Aorta (tissue), 5 donors: ENCODE measurements around the gene AGAP1. TPM values are rescaled to one million over a fixed set of nuclear protein-coding genes. Genes with fewer than 3 reads are reported as not detected.

Experiments used
- ATAC-seq: fragments of 200-7000 bp; cut with Tn5 transposase; one replicate; pipeline ENCODE4 v1.9.1; 2022; ENCODE audit warnings: moderate library complexity; ENCODE audit not compliant: low FRiP score
- DNase-seq, 2 donors: peaks; one replicate each; pipeline ENCODE4 v3.0.0-alpha.2; 2020
- H3K27ac ChIP-seq, 2 donors: one replicate each; pipeline ENCODE4 v1.5.1; 2013; ENCODE audit warnings: low read length in 2 of 2, mild to moderate bottlenecking in 2 of 2, moderate library complexity in 2 of 2, control low read depth in 1 of 2, inconsistent platforms in 1 of 2, low read depth in 1 of 2
- H3K27me3 ChIP-seq, 2 donors: one replicate each; pipeline ENCODE4 v1.6.1; 2013; ENCODE audit warnings: control low read depth in 1 of 2, low read length in 1 of 2, mild to moderate bottlenecking in 1 of 2, moderate library complexity in 1 of 2; ENCODE audit not compliant: insufficient read depth in 2 of 2, control insufficient read depth in 1 of 2
- H3K36me3 ChIP-seq, 2 donors: one replicate each; pipeline ENCODE4 v1.6.1; 2013; ENCODE audit warnings: control low read depth in 1 of 2, low read length in 1 of 2, mild to moderate bottlenecking in 1 of 2; ENCODE audit not compliant: insufficient read depth in 2 of 2, control insufficient read depth in 1 of 2
- H3K4me1 ChIP-seq, 2 donors: one replicate each; pipeline ENCODE4 v1.6.1; 2013; ENCODE audit warnings: low read length in 2 of 2, control low read depth in 1 of 2, mild to moderate bottlenecking in 1 of 2, moderate library complexity in 1 of 2; ENCODE audit not compliant: insufficient read depth in 2 of 2, control insufficient read depth in 1 of 2
- H3K4me3 ChIP-seq, 2 donors: one replicate each; pipeline ENCODE4 v1.5.1; 2013; ENCODE audit warnings: low read length in 2 of 2, control low read depth in 1 of 2, mild to moderate bottlenecking in 1 of 2
- H3K9me3 ChIP-seq: one replicate; pipeline ENCODE4 v1.6.1; 2013; ENCODE audit warnings: mild to moderate bottlenecking, low read length; ENCODE audit not compliant: control insufficient read depth
- WGBS, 2 donors: extraction: QIAGEN DNeasy Blood & Tissue Kit; methylation state at CpG; one replicate each; pipeline ENCODE4 v1.1.7; 2013; 5-methylcytosine and 5-hydroxymethylcytosine counted together
- intact Hi-C, 2 donors: fragments of 100-400 bp; cut with DNase I; formaldehyde crosslinking; loops; one replicate each; pipeline versions ENCODE4 v1.14.2 to v1.15.0; 2022
- polyA plus RNA-seq, 2 donors: library from polyadenylated mRNA; stranded (reverse); fragments of 200-250 nt; gene quantifications; one replicate each; pipeline ENCODE4 v1.2.3, GENCODE V29; 2013
- total RNA-seq, 2 donors: library from RNA; stranded (reverse); fragmentation: NEBNext Ultra II Directional; extraction: Animal tissue kit (Norgen Biotek cat#: 25700); gene quantifications; one replicate each; pipeline ENCODE4 v1.2.1, GENCODE V29; 2021
- donor health status: healthy with polysubstance abuse.
- donor health status: Bipolar disorder and iron deficiency.
- donor health status: DM: no; HTN: no; CAD: no.
- donor health status: DM: no; HTN: no; CAD: no.
- donor health status: DM: yes; HTN: yes; CAD: no.

AGAP1 gene
- total and polyA plus RNA-seq, 4 donors, result 3.0 to 32.7 (median 12.7) TPM

DNA sequence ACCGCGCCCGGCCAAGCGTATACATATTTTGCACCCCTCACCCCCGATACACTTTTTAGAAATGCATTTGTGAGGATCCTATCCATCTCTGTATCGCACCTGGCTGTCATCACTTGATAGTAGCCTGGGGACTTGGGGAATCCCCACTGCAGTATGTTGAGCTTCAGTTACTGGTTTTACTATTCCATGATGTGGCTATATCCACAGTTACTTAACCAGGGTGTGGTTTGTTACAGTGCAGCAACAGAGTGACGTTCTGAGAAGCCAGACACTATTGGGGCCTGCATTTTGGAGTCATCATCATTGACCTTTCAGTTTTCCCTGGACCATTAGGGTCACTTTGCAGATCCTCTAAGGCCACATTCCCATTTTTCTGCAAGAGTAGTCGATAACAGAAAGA is 212.7 kb downstream of the AGAP1 start:
- H3K4me1 ChIP-seq, result no peaks in the 10 kb centered on the region
- H3K36me3 ChIP-seq, result no peaks in the 10 kb centered on the region
- WGBS, 2 donors, result 96 to 97% methylated on average over 8 of the region's 8 CpGs
- H3K27me3 ChIP-seq, result no peaks in the 10 kb centered on the region
- intact Hi-C loops, result no loop called here
- no peak overlapping the region for H3K4me3 ChIP-seq
- DNase-seq, result no peak
- no peaks in the 10 kb centered on the region for H3K9me3 ChIP-seq
- H3K27ac ChIP-seq, result no peak overlapping the region
- ATAC-seq, result no peak

DNA sequence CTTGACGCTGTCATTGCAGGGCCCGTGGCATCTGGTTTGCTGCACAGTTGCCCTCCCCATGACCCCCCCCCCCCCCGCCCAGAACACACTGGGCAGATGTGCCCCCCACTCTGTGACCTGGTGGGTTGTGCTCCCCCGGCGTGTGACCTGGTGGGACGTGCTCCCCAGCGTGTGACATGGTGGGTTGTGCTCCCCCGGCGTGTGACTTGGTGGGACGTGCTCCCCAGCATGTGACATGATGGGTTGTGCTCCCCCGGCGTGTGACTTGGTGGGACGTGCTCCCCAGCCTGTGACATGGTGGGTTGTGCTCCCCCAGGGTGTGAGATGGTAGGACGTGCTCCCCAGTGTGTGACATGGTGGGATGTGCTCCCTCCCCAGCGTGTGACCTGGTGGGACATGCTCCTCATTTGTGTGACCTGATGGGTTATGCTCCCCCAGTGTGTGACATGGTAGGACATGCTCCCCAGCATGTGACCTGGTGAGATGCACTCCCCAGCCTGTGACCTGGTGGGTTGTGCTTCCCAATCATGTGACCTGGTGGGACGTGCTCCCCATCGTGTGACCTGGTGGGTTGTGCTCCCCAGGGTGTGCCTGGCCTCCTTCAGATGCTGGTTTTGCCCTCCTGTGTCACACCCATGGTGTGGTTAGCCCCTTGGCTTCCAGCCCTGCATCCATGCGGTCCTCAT is 213.7 kb downstream of the AGAP1 start:
- Histone ChIP-seq H3K36me3 (no peaks in the 10 kb centered on the region), H3K9me3 (no peaks in the 10 kb centered on the region), H3K4me1 (no peaks in the 10 kb centered on the region), H3K4me3 (no peak overlapping the region), H3K27ac (no peak overlapping the region), H3K27me3 (no peaks in the 10 kb centered on the region)
- DNase-seq (no peak), ATAC-seq (no peak)
- 93 to 94% methylated on average over 15 to 18 of the region's 18 CpGs for WGBS, 2 donors
- intact Hi-C loops, result no loop called here

DNA sequence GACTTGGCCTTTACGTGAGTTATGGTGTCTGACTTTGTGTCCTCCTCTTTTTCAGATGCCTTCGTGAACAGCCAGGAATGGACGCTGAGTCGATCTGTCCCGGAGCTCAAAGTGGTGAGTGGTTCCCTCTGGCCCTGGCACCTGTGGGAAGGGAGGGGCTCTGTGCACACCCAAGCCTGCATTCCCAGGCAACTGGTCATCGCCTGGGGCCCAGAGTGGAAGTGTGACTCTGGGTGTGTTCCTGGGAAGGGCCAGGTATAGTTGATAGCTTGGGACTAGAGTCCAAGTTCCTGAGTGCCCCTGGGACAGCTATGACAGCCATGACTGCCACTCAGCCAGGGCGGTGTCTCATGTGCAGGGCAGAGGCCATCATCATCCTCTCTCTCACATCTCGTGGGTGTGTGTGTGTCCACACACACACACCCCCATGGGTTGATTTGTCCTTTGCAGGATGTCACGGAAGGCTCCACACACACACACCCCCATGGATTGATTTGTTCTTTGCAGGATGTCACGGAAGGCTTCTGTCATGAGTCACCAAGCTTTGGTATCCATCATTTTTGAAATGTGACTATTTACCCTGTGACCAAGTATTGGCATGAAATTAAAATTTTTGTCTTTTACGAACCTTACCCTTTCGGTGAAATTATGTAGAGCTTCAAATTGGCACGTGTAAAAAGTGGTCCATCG is 215.4 kb downstream of the AGAP1 start:
- no peak overlapping the region for H3K4me3 ChIP-seq
- no peaks in the 10 kb centered on the region for H3K36me3 ChIP-seq
- no peaks in the 10 kb centered on the region for H3K4me1 ChIP-seq
- WGBS, 2 donors, result 86 to 87% methylated on average over 14 of the region's 14 CpGs
- ATAC-seq (no peak), DNase-seq (no peak)
- H3K9me3 ChIP-seq, result no peaks in the 10 kb centered on the region
- intact Hi-C loops, result no loop called here
- H3K27ac ChIP-seq, result no peak overlapping the region
- no peaks in the 10 kb centered on the region for H3K27me3 ChIP-seq

DNA sequence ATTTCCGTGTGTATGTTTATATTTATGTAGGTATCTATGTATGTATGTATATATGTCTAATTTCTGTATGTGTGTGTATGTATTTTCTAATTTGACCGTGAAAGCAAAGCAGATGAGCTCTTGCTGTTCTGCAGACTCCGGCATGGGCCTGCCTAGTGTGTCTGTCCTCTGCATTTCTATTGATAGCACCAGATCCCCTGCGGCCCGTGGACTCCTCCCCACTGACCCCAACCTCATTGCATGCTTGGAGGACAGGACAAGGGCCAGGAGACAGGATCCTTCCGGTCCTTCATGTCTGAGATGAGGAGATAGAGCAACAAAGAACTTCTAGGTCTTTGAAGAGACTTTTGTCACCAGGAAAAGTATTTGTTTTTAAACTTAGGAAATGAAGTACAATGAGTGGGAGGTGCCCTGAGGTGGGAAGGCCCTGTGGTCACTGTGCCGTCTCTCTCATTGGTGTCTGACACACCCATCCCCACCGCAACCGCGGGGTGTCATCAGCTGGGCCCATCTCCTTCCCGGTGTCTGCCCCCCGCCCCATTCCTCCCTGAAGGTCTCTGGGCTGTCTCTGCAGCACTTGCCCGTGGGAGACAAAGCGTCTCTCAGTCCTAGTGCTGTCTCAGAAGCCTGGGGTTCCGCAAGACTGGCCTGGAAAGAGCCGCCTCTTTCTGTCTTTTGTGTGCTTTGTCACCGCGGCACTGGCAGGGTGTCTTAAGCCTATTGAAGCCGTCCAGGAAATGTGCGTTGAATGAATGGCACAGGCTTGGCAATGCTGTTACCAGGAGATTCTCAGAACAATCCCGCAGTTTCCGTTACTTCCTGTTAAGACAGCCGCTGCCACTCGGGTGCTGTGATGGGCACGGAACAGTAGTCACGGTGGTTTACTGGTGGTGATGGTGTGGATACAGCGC is 216.4 kb downstream of the AGAP1 start:
- H3K4me1 ChIP-seq, result no peaks in the 10 kb centered on the region
- no peaks in the 10 kb centered on the region for H3K36me3 ChIP-seq
- 93% methylated on average over 27 of the region's 27 CpGs for WGBS, 2 donors
- no peaks in the 10 kb centered on the region for H3K9me3 ChIP-seq
- DNase-seq, result no peak
- H3K4me3 ChIP-seq, result no peak overlapping the region
- ATAC-seq, result no peak
- no peak overlapping the region for H3K27ac ChIP-seq
- intact Hi-C loops, result no loop called here
- H3K27me3 ChIP-seq, result no peaks in the 10 kb centered on the region

DNA sequence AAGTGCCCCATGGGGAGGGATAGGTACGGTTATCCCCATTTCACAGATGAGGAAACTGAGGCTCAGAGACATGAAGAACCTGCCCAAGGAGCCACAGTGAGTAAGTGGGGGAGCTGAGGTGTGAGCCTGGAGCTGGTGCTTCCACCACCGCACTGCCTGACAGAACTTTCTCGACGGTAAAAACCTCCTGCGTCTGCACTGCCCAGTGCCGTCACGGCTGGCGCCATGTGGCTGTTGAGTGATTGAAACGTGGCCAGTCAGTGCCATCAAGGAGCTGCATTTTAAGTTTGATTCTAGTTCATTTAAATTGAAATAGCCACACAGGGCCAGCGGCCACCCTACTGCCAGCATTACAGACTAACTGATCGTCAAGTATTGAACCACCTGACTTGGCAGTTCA is 217.1 kb downstream of the AGAP1 start:
- Histone ChIP-seq H3K9me3 (no peaks in the 10 kb centered on the region), H3K27ac (no peak overlapping the region), H3K4me3 (no peak overlapping the region), H3K36me3 (no peaks in the 10 kb centered on the region), H3K27me3 (no peaks in the 10 kb centered on the region), H3K4me1 (no peaks in the 10 kb centered on the region)
- intact Hi-C loops, result no loop called here
- 94 to 96% methylated on average over 11 of the region's 11 CpGs for WGBS, 2 donors
- DNase-seq, result no peak
- ATAC-seq, result no peak

DNA sequence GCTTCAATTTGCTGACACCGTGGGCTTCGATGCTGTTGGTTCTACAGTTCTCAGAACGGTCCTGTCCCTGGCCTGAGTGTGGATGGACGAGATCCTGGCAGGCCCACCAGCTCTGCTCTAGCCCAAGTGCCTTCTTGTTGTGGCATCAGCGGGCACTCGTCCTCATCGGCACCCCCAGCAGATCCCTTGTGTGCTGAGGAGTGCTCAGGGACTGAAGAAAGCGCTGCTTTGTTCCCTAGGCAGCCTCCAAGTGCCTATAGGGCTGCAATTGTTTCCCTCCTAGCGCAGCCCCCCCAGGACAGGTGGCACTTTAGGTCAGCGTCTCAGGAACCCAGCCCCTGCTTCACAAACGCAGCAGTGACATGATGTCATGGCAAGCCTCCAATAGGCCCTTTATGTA is 217.7 kb downstream of the AGAP1 start:
- ATAC-seq (no peak), DNase-seq (no peak)
- Histone ChIP-seq H3K9me3 (no peaks in the 10 kb centered on the region), H3K27ac (no peak overlapping the region), H3K4me3 (no peak overlapping the region), H3K27me3 (no peaks in the 10 kb centered on the region), H3K36me3 (no peaks in the 10 kb centered on the region), H3K4me1 (no peaks in the 10 kb centered on the region)
- intact Hi-C loops, result no loop called here
- 89 to 90% methylated on average over 11 of the region's 11 CpGs for WGBS, 2 donors

DNA sequence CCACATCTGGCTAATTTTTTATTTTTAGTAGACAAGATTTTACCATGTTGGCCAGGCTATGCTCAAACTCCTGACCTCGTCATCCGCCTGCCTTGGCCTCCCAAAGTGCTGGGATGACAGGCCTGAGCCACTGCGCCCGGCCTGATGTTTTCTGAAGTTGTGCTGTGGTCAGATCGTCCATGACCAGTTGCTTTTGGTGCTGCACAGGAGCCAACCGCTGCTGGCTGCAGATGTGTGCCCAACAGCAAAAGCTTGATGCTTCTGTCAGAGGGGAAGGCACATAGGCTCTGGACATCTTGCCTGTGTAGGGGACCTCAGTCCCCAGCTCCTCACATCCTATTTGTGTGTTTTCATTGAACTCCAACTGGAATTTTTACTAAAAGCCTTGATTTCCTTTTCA is 218.3 kb downstream of the AGAP1 start:
- Histone ChIP-seq H3K4me1 (no peaks in the 10 kb centered on the region), H3K27ac (no peak overlapping the region), H3K27me3 (no peaks in the 10 kb centered on the region), H3K4me3 (no peak overlapping the region), H3K9me3 (no peaks in the 10 kb centered on the region), H3K36me3 (no peaks in the 10 kb centered on the region)
- ATAC-seq (no peak), DNase-seq (no peak)
- intact Hi-C loops, result no loop called here
- WGBS, 2 donors, result 93 to 94% methylated on average over 6 of the region's 6 CpGs

DNA sequence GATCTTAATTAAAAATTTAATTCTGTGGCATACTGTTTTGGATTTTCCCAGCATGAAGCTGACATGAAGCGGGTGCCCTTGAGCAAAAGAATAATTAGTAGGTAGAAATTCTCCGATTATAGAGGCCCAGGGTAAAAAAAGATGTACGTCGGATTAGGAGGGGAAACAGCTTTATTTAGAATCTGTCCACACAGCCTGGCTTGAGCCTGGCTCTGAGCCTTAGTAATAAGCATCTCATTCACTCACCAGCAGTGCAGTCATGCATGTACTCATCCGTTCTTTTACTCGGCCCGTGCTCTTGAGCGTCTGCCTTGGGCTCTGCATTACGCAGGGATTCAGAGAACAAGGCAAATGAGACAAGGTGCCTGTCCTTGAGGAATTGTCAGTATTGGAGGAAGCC is 219.3 kb downstream of the AGAP1 start:
- no peaks in the 10 kb centered on the region for H3K36me3 ChIP-seq
- no peak for DNase-seq
- no peak overlapping the region for H3K4me3 ChIP-seq
- H3K9me3 ChIP-seq, result no peaks in the 10 kb centered on the region
- intact Hi-C loops, result no loop called here
- H3K27me3 ChIP-seq, result no peaks in the 10 kb centered on the region
- 87 to 89% methylated on average over 9 of the region's 9 CpGs for WGBS, 2 donors
- ATAC-seq, result no peak
- H3K27ac ChIP-seq, result no peak overlapping the region
- no peaks in the 10 kb centered on the region for H3K4me1 ChIP-seq
